ENCODE measurements around the gene KIF25.

KIF25 gene

GRCh38 chr6:168078175-168078942 lies 80.9 kb downstream of the KIF25 start:
- DNase-seq (ENCODE audit: insufficient read length, low spot score): no peak
- no peak for TF ChIP-seq CTCF (IDR thresholded peaks at IDR 0.05; ENCODE audit: insufficient read depth, missing control alignments)
- FAIRE-seq: no peak

GRCh38 chr6:168078943-168079405 lies 81.5 kb downstream of the KIF25 start, which contains the start of gene FRMD1:
Gene FRMD1, minus strand, starts transcription at chr6:168079212. Its CDS starts 118 bp downstream, at chr6:168079094.
- no peak for DNase-seq (ENCODE audit: insufficient read length, low spot score)
- no peak for FAIRE-seq
- no peak for TF ChIP-seq CTCF (IDR thresholded peaks at IDR 0.05; ENCODE audit: insufficient read depth, missing control alignments)

DNA sequence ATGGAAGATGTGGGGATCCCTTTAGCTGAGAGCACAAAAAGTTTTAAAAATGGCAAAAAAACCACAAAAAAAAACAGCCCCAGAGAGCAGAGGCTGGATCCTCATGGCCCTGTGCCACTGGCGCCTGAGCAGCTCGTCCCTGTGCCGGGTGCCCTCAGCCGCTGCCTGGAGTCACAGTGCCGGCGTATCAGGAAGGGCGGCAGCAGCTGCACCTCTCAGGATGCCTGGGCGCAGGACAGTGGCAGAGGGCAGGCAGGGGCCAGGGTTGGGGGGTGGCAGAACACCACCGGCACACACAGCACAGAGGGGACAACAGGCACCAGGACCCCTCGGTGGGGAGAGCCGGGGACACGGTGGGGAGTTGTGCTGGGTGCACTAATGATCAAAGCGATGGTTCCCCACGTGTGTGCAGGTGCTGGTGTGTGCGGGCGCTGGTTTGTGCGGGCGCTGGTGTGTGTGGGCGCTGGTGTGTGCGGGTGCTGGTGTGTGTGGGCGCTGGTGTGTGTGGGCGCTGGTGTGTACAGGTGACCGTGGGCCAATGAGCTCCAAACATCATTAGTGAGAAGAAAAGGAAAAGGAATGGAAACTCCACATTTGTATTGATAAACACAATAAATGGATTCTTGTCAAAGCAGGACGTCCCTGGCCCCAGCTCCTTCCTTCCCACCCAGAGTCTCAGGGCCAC lies 83.1 kb downstream of the KIF25 start:
- FAIRE-seq: no peak
- DNase-seq (ENCODE audit: insufficient read length, low spot score): no peak
- no peak for TF ChIP-seq CTCF (IDR thresholded peaks at IDR 0.05; ENCODE audit: insufficient read depth, missing control alignments)

GRCh38 chr6:168081858-168082546 lies 84.5 kb downstream of the KIF25 start:
- no peak for FAIRE-seq
- no peak for DNase-seq (ENCODE audit: insufficient read length, low spot score)
- TF ChIP-seq CTCF (IDR thresholded peaks at IDR 0.05; ENCODE audit: insufficient read depth, missing control alignments): no peak

- no peak for TF ChIP-seq CTCF (IDR thresholded peaks at IDR 0.05; ENCODE audit: insufficient read depth, missing control alignments)
- FAIRE-seq (no peak), DNase-seq (ENCODE audit: insufficient read length, low spot score) (no peak)
Observed at GRCh38 chr6:168082860-168083513, 85.5 kb downstream of the KIF25 start.

- no peak for FAIRE-seq
- DNase-seq (ENCODE audit: insufficient read length, low spot score): no peak
- TF ChIP-seq CTCF (IDR thresholded peaks at IDR 0.05; ENCODE audit: insufficient read depth, missing control alignments): no peak
Observed at GRCh38 chr6:168083514-168083885, 86.0 kb downstream of the KIF25 start.
